Measurements from ENCODE around the gene AOPEP. TPM values are rescaled to one million over a fixed set of nuclear protein-coding genes. Genes with fewer than 3 reads are reported as not detected.

AOPEP gene
- total and polyA plus RNA-seq, 2 donors (not counting 3 experiments of a cell fraction or from before 2014, with no cell fraction given): 20.2 to 41.6 TPM

DNA sequence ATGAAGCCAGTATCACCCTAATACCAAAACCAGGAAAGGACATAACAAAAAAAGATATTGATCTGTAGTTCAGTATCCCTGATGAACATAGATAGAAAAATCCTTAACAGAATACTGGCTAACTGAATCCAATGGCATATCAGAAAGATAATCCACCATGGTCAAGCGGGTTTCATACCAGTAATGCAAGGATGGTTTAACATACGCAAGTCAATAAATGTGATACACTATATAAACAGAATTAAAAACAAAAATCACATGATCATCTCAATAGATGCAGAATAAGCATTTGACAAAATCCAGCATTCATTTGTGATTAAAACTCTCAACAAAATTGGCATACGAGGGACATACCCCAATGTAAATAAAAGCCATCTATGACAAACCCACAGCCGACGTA is 110.9 kb downstream of the AOPEP start:
- no peak for FAIRE-seq
- Histone ChIP-seq H3K9ac (replicated peaks; ENCODE audit: extremely low read depth, insufficient read depth, low read length) (no peak overlapping the region), H3K4me1 (ENCODE audit: control insufficient read depth, extremely low read depth, insufficient read depth, low read length) (no peaks in the 10 kb centered on the region), H3K4me3 (replicated peaks in 1 of 3; ENCODE audit: insufficient read depth in 1 of 3, low read depth in 1 of 3, low read length in 3 of 3) (no peak overlapping the region), H3K9me3 (replicated peaks; ENCODE audit: control insufficient read depth, insufficient read depth, low read length) (no peaks in the 10 kb centered on the region), H3K36me3 (ENCODE audit: control insufficient read depth in 2 of 2, extremely low read depth in 1 of 2, insufficient read depth in 2 of 2, low read length in 2 of 2) (no peaks in the 10 kb centered on the region), H4K20me1 (replicated peaks; ENCODE audit: control insufficient read depth, extremely low read depth, insufficient read depth, low read length) (no peaks in the 10 kb centered on the region), H3K9me1 (replicated peaks; ENCODE audit: control insufficient read depth, extremely low read depth, insufficient read depth, low read length) (no peaks in the 10 kb centered on the region), H3K27ac (ENCODE audit: insufficient read depth, low read depth, low read length) (no peak overlapping the region), H3K79me2 (ENCODE audit: control insufficient read depth, insufficient read depth, low read length) (no peaks in the 10 kb centered on the region), H2AFZ (ENCODE audit: low read depth, low read length) (no peak overlapping the region), H3K27me3 (ENCODE audit: control insufficient read depth in 2 of 2, insufficient read depth in 2 of 2, low read length in 2 of 2) (no peaks in the 10 kb centered on the region), H3K4me2 (ENCODE audit: insufficient read depth, low read length) (no peak overlapping the region)
- intact Hi-C loops (cut with micrococcal nuclease) (no loop called here), dilution Hi-C loops (cut with MboI; ENCODE audit: extremely low pct_ligation_motif_present, low sequenced_read_pairs) (no loop called here)
- ChIA-PET POLR2A (no interaction called here), CTCF (no interaction called here)
- no TSS peak for BruUV-seq (replicated peaks)
- DNase-seq (ENCODE audit: low read depth, low spot score): no peak
- TF ChIP-seq JUN (IDR thresholded peaks at IDR 0.05; ENCODE audit: borderline replicate concordance, insufficient read depth, insufficient read length, low read depth) (no peak), EZH2 (IDR thresholded peaks at IDR 0.05; ENCODE audit: borderline replicate concordance, low read depth, low read length, severe bottlenecking) (no peak), MYC (IDR thresholded peaks at IDR 0.05; ENCODE audit: low read depth, low read length) (no peak), POLR2AphosphoS5 (IDR thresholded peaks at IDR 0.05; ENCODE audit: insufficient read depth, low read depth, low read length) (no peak), FOS (IDR thresholded peaks at IDR 0.05; ENCODE audit: borderline replicate concordance, insufficient read depth, low read length) (no peak), POLR2A (IDR thresholded peaks at IDR 0.05; ENCODE audit: low read depth, low read length) (no peak), GATA2 (IDR thresholded peaks at IDR 0.05; ENCODE audit: insufficient read depth, insufficient read length, low read depth, low read length) (no peak)
- TF ChIP-seq, protein P1, sequence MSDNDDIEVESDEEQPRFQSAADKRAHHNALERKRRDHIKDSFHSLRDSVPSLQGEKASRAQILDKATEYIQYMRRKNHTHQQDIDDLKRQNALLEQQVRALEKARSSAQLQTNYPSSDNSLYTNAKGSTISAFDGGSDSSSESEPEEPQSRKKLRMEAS (IDR thresholded peaks at IDR 0.05; ENCODE audit: insufficient read depth, insufficient read length): no peak
- TF ChIP-seq, protein P2, sequence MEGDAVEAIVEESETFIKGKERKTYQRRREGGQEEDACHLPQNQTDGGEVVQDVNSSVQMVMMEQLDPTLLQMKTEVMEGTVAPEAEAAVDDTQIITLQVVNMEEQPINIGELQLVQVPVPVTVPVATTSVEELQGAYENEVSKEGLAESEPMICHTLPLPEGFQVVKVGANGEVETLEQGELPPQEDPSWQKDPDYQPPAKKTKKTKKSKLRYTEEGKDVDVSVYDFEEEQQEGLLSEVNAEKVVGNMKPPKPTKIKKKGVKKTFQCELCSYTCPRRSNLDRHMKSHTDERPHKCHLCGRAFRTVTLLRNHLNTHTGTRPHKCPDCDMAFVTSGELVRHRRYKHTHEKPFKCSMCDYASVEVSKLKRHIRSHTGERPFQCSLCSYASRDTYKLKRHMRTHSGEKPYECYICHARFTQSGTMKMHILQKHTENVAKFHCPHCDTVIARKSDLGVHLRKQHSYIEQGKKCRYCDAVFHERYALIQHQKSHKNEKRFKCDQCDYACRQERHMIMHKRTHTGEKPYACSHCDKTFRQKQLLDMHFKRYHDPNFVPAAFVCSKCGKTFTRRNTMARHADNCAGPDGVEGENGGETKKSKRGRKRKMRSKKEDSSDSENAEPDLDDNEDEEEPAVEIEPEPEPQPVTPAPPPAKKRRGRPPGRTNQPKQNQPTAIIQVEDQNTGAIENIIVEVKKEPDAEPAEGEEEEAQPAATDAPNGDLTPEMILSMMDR (IDR thresholded peaks at IDR 0.05; ENCODE audit: extremely low read depth in 1 of 2, insufficient read depth in 1 of 2, low read depth in 1 of 2, low read length in 2 of 2): no peak

Data from endothelial cell of umbilical vein (primary cell).